Osteocyte (in vitro differentiated cells): ENCODE results near the gene GALNT6. TPM values are rescaled to one million over a fixed set of nuclear protein-coding genes. Genes with fewer than 3 reads are reported as not detected.

Experiments used
- DNase-seq: peaks from one replicate; pipeline ENCODE4 v3.0.0; 2021; ENCODE audit warnings: mixed read lengths; ENCODE audit not compliant: unreplicated experiment; ENCODE audit errors: extremely low spot score
- H3K27ac Mint-ChIP-seq: one replicate; pipeline ENCODE4 v1.8.0; 2021; ENCODE audit warnings: mild to moderate bottlenecking, mixed read lengths; ENCODE audit not compliant: unreplicated experiment
- H3K27me3 Mint-ChIP-seq: one replicate; pipeline ENCODE4 v1.8.0; 2021; ENCODE audit warnings: mixed read lengths; ENCODE audit not compliant: unreplicated experiment
- H3K36me3 Mint-ChIP-seq: one replicate; pipeline ENCODE4 v1.8.0; 2021; ENCODE audit warnings: mixed read lengths; ENCODE audit not compliant: unreplicated experiment
- H3K4me1 Mint-ChIP-seq: one replicate; pipeline ENCODE4 v1.8.0; 2021; ENCODE audit warnings: mixed read lengths; ENCODE audit not compliant: unreplicated experiment
- H3K4me3 Mint-ChIP-seq: one replicate; pipeline ENCODE4 v1.8.0; 2021; ENCODE audit warnings: mild to moderate bottlenecking, moderate library complexity, mixed read lengths; ENCODE audit not compliant: unreplicated experiment
- H3K9me3 Mint-ChIP-seq: one replicate; pipeline ENCODE4 v1.8.0; 2021; ENCODE audit warnings: mixed read lengths; ENCODE audit not compliant: unreplicated experiment
- total RNA-seq: library from RNA; stranded (reverse); gene quantifications from 2 replicates; pipeline ENCODE4 v1.2.1, GENCODE V29; 2021
- TF ChIP-seq, protein P1 (sequence below): fragments of 200-600 bp; sonication (generic); IDR thresholded peaks from 2 replicates; pipeline ENCODE4 v1.5.0; 2021; ENCODE audit warnings: antibody characterized with exemption, mild to moderate bottlenecking, moderate library complexity

Gene GALNT6
- total RNA-seq, 1 donor from 2014 or later = 0.94 TPM

DNA sequence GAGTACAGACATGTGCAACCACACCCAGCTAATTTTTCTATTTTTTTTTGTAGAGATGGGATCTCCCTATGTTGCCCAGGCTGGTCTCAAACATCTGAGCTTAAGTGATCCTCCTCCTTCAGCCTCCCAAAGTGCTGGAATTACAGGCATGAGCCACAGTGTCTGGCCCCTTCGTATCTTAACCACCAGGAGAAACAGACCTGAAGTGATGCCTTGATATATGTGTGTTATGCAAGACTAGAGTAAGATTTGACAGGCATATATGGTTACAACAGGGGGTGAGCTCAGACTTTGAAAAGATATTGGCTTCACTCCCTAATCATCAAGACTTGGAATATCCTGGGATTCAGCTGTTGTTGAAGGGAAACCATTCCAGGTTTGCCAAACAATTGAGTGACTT lies 10.7 kb upstream of the GALNT6 start:
- TF ChIP-seq, protein P1, sequence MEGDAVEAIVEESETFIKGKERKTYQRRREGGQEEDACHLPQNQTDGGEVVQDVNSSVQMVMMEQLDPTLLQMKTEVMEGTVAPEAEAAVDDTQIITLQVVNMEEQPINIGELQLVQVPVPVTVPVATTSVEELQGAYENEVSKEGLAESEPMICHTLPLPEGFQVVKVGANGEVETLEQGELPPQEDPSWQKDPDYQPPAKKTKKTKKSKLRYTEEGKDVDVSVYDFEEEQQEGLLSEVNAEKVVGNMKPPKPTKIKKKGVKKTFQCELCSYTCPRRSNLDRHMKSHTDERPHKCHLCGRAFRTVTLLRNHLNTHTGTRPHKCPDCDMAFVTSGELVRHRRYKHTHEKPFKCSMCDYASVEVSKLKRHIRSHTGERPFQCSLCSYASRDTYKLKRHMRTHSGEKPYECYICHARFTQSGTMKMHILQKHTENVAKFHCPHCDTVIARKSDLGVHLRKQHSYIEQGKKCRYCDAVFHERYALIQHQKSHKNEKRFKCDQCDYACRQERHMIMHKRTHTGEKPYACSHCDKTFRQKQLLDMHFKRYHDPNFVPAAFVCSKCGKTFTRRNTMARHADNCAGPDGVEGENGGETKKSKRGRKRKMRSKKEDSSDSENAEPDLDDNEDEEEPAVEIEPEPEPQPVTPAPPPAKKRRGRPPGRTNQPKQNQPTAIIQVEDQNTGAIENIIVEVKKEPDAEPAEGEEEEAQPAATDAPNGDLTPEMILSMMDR = no peak
- no peaks in the 10 kb centered on the region for H3K36me3 Mint-ChIP-seq
- no peaks in the 10 kb centered on the region for H3K4me1 Mint-ChIP-seq
- no peaks in the 10 kb centered on the region for H3K9me3 Mint-ChIP-seq
- H3K4me3 Mint-ChIP-seq = no peak overlapping the region
- H3K27me3 Mint-ChIP-seq = peaks cover 5% of the 10 kb centered on the region
- no peak for DNase-seq
- no peak overlapping the region for H3K27ac Mint-ChIP-seq

DNA sequence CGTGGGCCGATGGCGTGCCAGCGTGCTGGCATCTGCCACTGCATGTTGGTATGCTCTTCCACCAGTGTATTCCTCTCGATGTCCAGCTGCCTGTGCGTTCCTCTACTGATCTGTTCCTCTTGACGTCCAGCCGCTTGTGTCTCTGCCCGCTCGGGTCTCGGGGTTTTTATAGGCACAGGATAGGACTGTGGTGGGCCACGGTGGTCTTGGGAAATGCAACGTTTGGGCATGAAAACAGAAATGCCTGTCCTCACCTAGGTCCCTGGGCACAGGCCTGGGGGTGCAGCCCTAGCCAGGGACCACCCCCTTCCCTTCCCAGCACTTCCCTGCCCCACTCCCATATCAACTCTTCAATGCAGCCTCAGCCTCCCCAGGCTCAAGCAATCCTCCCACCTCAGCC lies 10.3 kb upstream of the GALNT6 start:
- TF ChIP-seq, protein P1 = no peak
- H3K4me3 Mint-ChIP-seq = no peak overlapping the region
- H3K9me3 Mint-ChIP-seq = no peaks in the 10 kb centered on the region
- peaks cover 5% of the 10 kb centered on the region for H3K27me3 Mint-ChIP-seq
- no peaks in the 10 kb centered on the region for H3K36me3 Mint-ChIP-seq
- no peak overlapping the region for H3K27ac Mint-ChIP-seq
- DNase-seq = no peak
- no peaks in the 10 kb centered on the region for H3K4me1 Mint-ChIP-seq

DNA sequence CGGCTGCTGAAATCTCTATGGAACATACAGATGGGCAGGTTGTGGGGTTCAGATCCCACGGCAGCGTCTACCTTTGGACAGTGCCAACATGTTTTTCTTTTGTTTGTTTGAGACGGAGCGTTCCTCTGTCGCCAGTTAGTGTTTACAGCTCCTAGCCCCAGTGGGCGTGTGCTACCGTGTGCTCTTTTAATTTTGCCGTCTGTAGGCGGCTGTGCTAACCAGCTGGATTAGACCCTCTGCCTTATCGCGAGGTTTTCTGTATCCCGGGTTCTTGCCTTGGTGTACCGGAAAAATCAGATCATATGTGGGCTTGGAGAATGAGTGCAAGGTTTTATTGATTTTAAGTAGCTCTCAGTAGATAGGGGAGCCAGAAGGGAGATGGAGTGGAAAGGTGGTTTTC lies 9.8 kb upstream of the GALNT6 start:
- DNase-seq = no peak
- Mint-ChIP-seq H3K4me1 (no peaks in the 10 kb centered on the region), H3K36me3 (no peaks in the 10 kb centered on the region), H3K27ac (no peak overlapping the region), H3K27me3 (peaks cover 5% of the 10 kb centered on the region), H3K4me3 (no peak overlapping the region), H3K9me3 (no peaks in the 10 kb centered on the region)
- TF ChIP-seq, protein P1 = no peak

DNA sequence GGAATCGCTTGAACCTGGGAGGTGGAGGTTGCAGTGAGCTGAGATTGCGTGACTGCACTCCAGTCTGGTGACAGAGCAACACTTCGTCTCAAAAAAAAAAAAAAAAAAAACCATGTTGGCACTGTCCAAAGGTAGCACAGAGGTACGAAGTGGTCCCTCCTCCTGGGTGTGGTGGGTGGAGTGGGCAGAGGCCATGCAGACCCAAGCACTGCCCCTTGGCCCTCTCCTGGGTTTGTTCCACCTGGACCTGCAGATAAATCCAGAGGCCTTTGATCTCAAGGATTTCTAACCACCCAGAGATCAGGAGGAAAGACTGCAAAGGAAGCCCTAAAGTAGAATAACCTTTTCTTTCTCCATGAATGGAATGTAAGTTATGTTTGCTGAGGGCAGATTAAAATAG lies 8.7 kb upstream of the GALNT6 start:
- TF ChIP-seq, protein P1 = no peak
- Mint-ChIP-seq H3K4me1 (no peaks in the 10 kb centered on the region), H3K27ac (no peak overlapping the region), H3K9me3 (no peaks in the 10 kb centered on the region), H3K36me3 (no peaks in the 10 kb centered on the region), H3K4me3 (no peak overlapping the region), H3K27me3 (peaks cover 5% of the 10 kb centered on the region)
- DNase-seq = no peak

DNA sequence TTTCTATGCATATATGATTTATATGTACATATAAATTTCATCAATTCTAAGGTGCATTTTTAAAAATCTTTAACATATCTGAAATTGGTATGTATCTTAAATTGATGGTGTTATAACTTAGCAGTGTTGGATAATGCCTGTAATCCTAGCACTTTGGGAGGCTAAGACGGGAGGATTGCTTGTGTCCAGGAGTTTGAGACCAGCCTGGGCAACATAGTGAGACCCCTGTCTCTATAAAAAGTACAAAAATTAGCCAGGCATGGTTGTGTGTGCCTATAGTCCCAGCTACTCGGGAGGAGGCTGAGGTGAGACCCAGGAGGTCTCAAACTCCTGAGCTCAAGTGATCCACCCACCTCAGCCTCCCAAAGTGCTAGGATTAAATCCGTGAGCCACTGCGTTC lies 6.5 kb upstream of the GALNT6 start:
- H3K27ac Mint-ChIP-seq = no peak overlapping the region
- no peak for DNase-seq
- H3K36me3 Mint-ChIP-seq = no peaks in the 10 kb centered on the region
- peaks cover 5% of the 10 kb centered on the region for H3K27me3 Mint-ChIP-seq
- TF ChIP-seq, protein P1 = no peak
- peaks cover 13% of the 10 kb centered on the region for H3K4me1 Mint-ChIP-seq
- no peak overlapping the region for H3K4me3 Mint-ChIP-seq
- H3K9me3 Mint-ChIP-seq = no peaks in the 10 kb centered on the region
